Brain microvascular endothelial cell (primary cell): Measurements from ENCODE around the gene PACS1.

ENCODE experiments used
- DNase-seq: peaks from one replicate; pipeline ENCODE4 v3.0.0-alpha.2; 2020
- H3K27ac ChIP-seq: fragments of 250-450 bp; sonication (Bioruptor Pico); 2 replicates; pipeline ENCODE4 v1.5.1; 2020; ENCODE audit warnings: mild to moderate bottlenecking, moderate library complexity
- H3K27me3 ChIP-seq: fragments of 250-450 bp; sonication (Bioruptor Pico); replicated peaks from 2 replicates; pipeline ENCODE4 v1.5.1; 2020; ENCODE audit warnings: mild to moderate bottlenecking
- H3K36me3 ChIP-seq: fragments of 250-450 bp; sonication (Bioruptor Pico); replicated peaks from 2 replicates; pipeline ENCODE4 v1.5.1; 2020; ENCODE audit warnings: mild to moderate bottlenecking
- H3K4me3 ChIP-seq: 2 replicates; pipeline ENCODE4 v1.5.1; 2011; ENCODE audit warnings: low read depth, mild to moderate bottlenecking, control low read depth, low read length, moderate library complexity
- in situ Hi-C: cut with HindIII; loops from 2 replicates; pipeline ENCODE4 v1.10.0; 2017; ENCODE audit warnings: low sequenced_read_pairs, low pct_ligation_motif_present
- TF ChIP-seq, protein P1 (sequence below): IDR thresholded peaks from 2 replicates; pipeline ENCODE4 v1.5.1; 2011; ENCODE audit warnings: low read depth, mild to moderate bottlenecking, moderate library complexity, low read length, control low read depth, inconsistent platforms; ENCODE audit errors: missing control alignments

Gene PACS1

DNA sequence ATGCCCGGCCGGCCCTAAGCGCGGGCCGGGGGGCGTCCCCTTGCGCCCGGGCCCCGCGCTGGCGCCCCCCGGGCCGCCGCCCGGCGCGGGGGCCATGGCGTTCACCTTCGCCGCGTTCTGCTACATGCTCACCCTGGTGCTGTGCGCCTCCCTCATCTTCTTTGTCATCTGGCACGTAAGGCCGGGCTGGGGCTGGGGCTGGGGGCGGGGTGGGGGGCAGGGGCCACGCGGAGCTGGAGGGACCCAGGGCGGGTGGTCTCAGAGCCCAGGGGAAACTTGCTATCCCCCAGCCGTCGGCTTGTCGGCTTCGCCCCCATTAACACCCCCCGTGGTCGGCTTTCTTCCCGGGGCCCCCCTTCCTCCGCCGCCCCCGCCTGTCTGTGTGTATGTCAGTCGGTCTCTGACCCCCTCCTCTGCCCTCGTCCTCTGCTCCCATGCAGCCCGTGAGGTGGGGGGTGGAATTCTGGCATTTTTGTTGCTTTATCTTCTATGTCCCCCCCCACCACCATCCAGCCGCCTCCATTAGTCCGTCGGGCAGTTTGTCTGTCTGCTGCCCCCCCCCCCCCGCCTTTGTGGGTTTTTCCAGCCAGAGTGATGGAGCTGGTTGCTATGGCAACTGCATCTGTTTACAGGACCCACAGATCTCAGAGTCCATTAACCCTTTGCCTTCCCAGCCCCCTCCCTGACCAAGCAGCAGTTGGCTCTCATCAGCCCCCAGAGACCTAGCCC lies 208.5 kb downstream of the PACS1 start:
- Histone ChIP-seq H3K36me3 (peaks cover 24% of the 10 kb centered on the region), H3K27me3 (no peaks in the 10 kb centered on the region), H3K27ac (no peak overlapping the region), H3K4me3 (no peak overlapping the region)
- TF ChIP-seq, protein P1, sequence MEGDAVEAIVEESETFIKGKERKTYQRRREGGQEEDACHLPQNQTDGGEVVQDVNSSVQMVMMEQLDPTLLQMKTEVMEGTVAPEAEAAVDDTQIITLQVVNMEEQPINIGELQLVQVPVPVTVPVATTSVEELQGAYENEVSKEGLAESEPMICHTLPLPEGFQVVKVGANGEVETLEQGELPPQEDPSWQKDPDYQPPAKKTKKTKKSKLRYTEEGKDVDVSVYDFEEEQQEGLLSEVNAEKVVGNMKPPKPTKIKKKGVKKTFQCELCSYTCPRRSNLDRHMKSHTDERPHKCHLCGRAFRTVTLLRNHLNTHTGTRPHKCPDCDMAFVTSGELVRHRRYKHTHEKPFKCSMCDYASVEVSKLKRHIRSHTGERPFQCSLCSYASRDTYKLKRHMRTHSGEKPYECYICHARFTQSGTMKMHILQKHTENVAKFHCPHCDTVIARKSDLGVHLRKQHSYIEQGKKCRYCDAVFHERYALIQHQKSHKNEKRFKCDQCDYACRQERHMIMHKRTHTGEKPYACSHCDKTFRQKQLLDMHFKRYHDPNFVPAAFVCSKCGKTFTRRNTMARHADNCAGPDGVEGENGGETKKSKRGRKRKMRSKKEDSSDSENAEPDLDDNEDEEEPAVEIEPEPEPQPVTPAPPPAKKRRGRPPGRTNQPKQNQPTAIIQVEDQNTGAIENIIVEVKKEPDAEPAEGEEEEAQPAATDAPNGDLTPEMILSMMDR: no peak
- DNase-seq: peak; percentile 48
- in situ Hi-C loops: no loop called here

DNA sequence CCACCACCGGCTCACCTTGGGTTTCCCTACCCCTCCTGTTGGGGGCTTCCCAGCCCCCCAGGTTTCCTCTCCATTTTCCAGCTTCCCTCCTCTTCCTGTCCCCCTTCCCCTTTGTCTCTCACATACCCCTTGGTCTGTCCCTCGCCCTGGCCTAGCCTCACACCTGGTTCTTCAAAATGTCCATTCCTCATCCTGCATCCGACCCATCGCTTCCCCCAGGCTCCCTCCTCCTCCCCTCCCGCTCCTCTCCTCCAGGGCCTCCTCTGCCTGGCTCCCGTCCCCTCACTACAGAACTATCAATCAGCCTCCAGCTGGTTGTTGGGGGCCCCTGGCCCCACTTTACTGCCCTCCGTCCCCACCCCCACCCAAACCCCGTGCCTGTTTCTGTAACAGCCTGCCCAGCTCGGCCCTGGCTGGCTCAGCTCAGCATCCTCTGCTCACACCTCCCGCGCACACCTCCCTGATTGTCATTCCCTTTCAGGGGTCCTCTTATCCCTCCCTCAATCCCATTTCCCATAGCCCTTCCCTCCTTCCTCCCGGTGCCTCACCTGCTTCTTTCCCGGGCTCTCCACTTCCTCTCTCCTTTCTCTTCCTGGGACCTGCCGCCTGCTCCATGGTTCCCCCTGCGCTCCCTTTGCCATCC lies 209.1 kb downstream of the PACS1 start:
- Histone ChIP-seq H3K4me3 (no peak overlapping the region), H3K36me3 (peaks cover 18% of the 10 kb centered on the region), H3K27ac (no peak overlapping the region), H3K27me3 (no peaks in the 10 kb centered on the region)
- DNase-seq: no peak
- in situ Hi-C loops: no loop called here
- TF ChIP-seq, protein P1: no peak

DNA sequence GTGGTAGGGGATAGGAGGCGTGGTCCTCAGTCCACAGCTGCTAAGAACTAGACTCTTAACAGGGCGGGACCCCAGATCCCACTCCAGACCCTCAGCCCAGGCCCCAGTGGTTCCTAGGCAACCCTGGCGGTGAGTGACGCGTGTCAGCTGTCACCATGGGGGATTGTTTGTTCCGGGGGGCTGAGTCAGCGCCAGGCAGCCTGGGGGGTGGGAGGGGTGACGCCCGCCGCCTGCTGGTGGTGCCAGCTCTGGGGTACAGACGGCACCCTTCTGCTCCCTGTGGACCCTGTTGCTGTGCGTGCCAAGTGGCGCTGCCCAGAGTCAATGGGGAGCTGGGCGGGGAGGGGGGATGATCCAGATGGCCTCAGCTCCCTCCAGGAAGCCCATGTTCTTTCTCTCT lies 210.4 kb downstream of the PACS1 start:
- in situ Hi-C loops: no loop called here

DNA sequence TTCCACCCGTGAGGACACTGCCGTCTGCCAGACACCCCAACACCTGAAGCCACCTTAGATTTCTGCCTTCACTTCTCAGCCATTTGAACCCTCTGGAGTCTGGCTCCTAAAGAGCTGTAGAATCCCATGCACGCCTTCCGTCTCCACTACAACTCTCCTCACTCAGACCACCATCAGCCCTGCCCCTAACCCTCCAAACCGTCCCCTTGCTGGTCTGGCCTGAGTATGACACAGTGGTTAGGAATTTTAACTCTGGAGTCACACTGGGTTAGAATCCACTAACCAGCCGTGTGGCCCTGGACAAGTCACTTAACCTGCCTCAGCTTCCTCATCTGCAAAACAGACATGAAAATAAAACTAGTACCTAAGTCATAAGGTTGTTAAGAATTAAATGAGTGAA lies 210.9 kb downstream of the PACS1 start:
- Histone ChIP-seq H3K27ac (no peak overlapping the region), H3K36me3 (peaks cover 8% of the 10 kb centered on the region), H3K4me3 (no peak overlapping the region), H3K27me3 (no peaks in the 10 kb centered on the region)
- TF ChIP-seq, protein P1: no peak
- DNase-seq: no peak
- in situ Hi-C loops: no loop called here

More for the DNA sequence above, 210.4 kb downstream of the PACS1 start:
- H3K4me3 ChIP-seq: no peak overlapping the region
- no peaks in the 10 kb centered on the region for H3K27me3 ChIP-seq
- TF ChIP-seq, protein P1: peak; percentile 26
- no peak for DNase-seq
- no peak overlapping the region for H3K27ac ChIP-seq
- H3K36me3 ChIP-seq: peaks cover 12% of the 10 kb centered on the region

DNA sequence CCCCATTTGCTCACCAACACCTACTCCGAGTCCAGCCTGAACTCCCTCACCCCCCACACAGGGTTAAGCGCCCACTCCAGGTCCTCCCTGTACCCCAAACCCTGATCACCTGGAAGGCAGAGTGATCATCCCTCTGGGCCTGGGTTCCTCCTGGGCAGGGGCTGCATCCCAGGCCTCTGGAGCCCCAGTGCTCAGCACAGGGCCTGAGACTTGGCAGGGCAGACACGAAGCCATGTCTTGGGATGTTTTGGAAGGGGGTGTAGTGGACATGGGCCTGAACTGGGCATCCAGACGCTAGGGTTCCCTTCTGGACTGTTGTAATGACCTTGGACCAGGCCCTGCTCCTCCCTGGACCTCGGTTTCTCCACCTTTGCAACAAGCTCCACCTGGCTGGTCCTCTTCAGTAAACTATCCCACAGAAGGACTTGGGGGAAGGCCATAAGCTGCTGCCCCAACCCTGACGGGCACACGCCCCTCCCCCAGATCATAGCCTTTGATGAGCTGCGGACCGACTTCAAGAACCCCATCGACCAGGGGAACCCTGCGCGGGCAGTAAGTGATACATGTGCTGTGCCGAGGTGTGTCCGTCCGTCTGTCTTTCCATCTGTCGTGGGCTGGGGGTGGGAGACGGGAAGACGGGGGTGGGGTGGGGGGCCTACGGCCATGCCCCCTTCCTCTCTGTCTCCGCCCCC lies 211.8 kb downstream of the PACS1 start:
- no peak for DNase-seq
- in situ Hi-C loops: no loop called here
- H3K36me3 ChIP-seq: peaks cover 12% of the 10 kb centered on the region
- no peaks in the 10 kb centered on the region for H3K27me3 ChIP-seq
- TF ChIP-seq, protein P1: no peak
- no peak overlapping the region for H3K4me3 ChIP-seq
- H3K27ac ChIP-seq: no peak overlapping the region
